T-helper 2 cell treated with Interferon-gamma antibody and Interleukin-4, amounts not matched to agents 100 ng/mL and 5 ng/mL, for 36 hours (primary cell): ENCODE results near the gene ANKDD1A. TPM values are rescaled to one million over a fixed set of nuclear protein-coding genes. Genes with fewer than 3 reads are reported as not detected.

ENCODE experiments used
- intact Hi-C: fragments of 100-400 bp; cut with micrococcal nuclease; formaldehyde crosslinking; loops from one replicate; pipeline ENCODE4 v1.15.1; 2023
- total RNA-seq: library from RNA; stranded (reverse); gene quantifications from 2 replicates; pipeline ENCODE4 v1.2.3, GENCODE V29; 2022

The ANKDD1A gene
- total RNA-seq, 1 donor from 2014 or later = 1.7 TPM

GRCh38 chr15:64954395-64954794 lies 42.7 kb downstream of the ANKDD1A start:
- intact Hi-C loops = no loop called here

- intact Hi-C loops = no loop called here
Observed at GRCh38 chr15:64959128-64959527, 47.4 kb downstream of the ANKDD1A start.

GRCh38 chr15:64960153-64960552 lies 48.5 kb downstream of the ANKDD1A start:
- intact Hi-C loops = no loop called here

GRCh38 chr15:64961013-64961412 lies 49.3 kb downstream of the ANKDD1A start:
- intact Hi-C loops = no loop called here

- intact Hi-C loops = no loop called here
Observed at GRCh38 chr15:64969401-64969800, 57.7 kb downstream of the ANKDD1A start.

- intact Hi-C loops = no loop called here
Observed at GRCh38 chr15:64970698-64971097, 59.0 kb downstream of the ANKDD1A start.

- intact Hi-C loops = no loop called here
Observed at GRCh38 chr15:64975390-64975789, 63.7 kb downstream of the ANKDD1A start.

- intact Hi-C loops = no loop called here
Observed at GRCh38 chr15:64979252-64979710, 67.6 kb downstream of the ANKDD1A start.

- intact Hi-C loops = no loop called here
Observed at GRCh38 chr15:64981812-64982431, 70.2 kb downstream of the ANKDD1A start.

GRCh38 chr15:64982472-64982871 lies 70.8 kb downstream of the ANKDD1A start:
- intact Hi-C loops = no loop called here

- intact Hi-C loops = loop anchor here (5.0 kb wide), 1 partner anchor 143 kb away; the partner anchor contains the start of gene PLEKHO2
Observed at GRCh38 chr15:64985366-64986033, 73.8 kb downstream of the ANKDD1A start.

- intact Hi-C loops = loop anchor here (5.0 kb wide), 1 partner anchor 145 kb away; the partner anchor contains the start of gene PLEKHO2
Observed at GRCh38 chr15:64987136-64987535, 75.4 kb downstream of the ANKDD1A start.

GRCh38 chr15:64989416-64990167 lies 77.9 kb downstream of the ANKDD1A start, which contains the start of gene SPG21:
SPG21 (minus strand) TSS chr15:64989914; CDS start chr15:64983569, 6,345 bp downstream.
- intact Hi-C loops = loop anchor here (1.0 to 5.0 kb wide), 4 partner anchors 39 to 164 kb away; partner anchors contain the start of genes MTFMT, PIF1 and PLEKHO2

- intact Hi-C loops = loop anchor here (1.0 to 2.0 kb wide), 2 partner anchors 95 to 165 kb away; partner anchors contain the start of gene PIF1
Observed at GRCh38 chr15:64990168-64990470, 78.4 kb downstream of the ANKDD1A start.

GRCh38 chr15:64991536-64992135 lies 79.9 kb downstream of the ANKDD1A start:
- intact Hi-C loops = loop anchor here (2.0 kb wide), 1 partner anchor 97 kb away; no protein-coding TSS in a partner anchor

GRCh38 chr15:64993290-64993689 lies 81.6 kb downstream of the ANKDD1A start:
- intact Hi-C loops = no loop called here

GRCh38 chr15:64997066-64997465 lies 85.4 kb downstream of the ANKDD1A start:
- intact Hi-C loops = no loop called here

GRCh38 chr15:64997745-64998375 lies 86.2 kb downstream of the ANKDD1A start:
- intact Hi-C loops = no loop called here

GRCh38 chr15:65004993-65005392 lies 93.3 kb downstream of the ANKDD1A start:
- intact Hi-C loops = no loop called here

- intact Hi-C loops = no loop called here
Observed at GRCh38 chr15:65006876-65007275, 95.2 kb downstream of the ANKDD1A start.
